ENCODE results near the gene LZTR1. TPM values are rescaled to one million over a fixed set of nuclear protein-coding genes. Genes with fewer than 3 reads are reported as not detected.
"Not testable (repeated sequence)": the region's sequence is repeated elsewhere in the genome, so short reads cannot be mapped to it uniquely, and the experiment has no call there.

LZTR1 gene
- total RNA-seq, 4 donors from 2014 or later: 40.2 to 90.5 (median 59.3) TPM

DNA sequence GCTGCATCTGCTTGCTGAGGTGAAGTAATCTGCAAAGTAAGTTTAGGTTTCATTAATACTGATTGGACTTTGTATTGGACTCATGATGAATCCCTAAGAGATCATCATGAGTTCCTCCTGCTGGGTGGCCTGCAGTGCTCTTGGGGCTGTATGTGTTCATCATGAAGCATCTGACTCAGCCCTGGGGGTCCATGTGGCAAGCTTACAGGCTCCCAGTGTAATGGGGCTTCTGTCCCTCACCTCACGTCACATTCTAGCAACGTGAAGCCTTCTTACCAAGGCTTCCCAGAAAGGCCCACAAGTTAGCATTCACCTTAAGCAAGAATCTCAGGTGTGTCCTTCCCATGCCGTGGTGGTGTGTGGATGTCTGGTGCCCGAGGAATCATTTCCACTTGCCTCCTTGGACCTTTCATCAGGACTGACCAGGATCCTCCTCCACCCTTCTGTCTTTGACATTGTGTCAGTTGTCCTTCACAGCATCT, 41.2 kb upstream of the LZTR1 start:
- Histone ChIP-seq H3K36me3 (peaks cover 0 to 4% (median 0%) of the 10 kb centered on the region in 4 donors), H3K4me1 (peaks cover 24 to 74% (median 38%) of the 10 kb centered on the region in 4 donors), H3K27ac (no peak overlapping the region), H3K9me3 (no peaks in the 10 kb centered on the region), H3K4me3 (no peak overlapping the region), H3K27me3 (no peaks in the 10 kb centered on the region)
- WGBS, 2 donors (ENCODE audit: low coverage in 1 of 2): 83 to 86% methylated on average over 4 of the region's 4 CpGs
- no peak for DNase-seq
- intact Hi-C loops (cut with DNase I; ENCODE audit: low total_unique reads) (no loop called here), in situ Hi-C loops (cut with MboI; ENCODE audit: low pct_ligation_motif_present in 1 of 4, low pct_unique_long_range_greater_than_20kb in 1 of 4, low sequenced_read_pairs in 3 of 4) (no loop called here)
- TF ChIP-seq, protein P1, sequence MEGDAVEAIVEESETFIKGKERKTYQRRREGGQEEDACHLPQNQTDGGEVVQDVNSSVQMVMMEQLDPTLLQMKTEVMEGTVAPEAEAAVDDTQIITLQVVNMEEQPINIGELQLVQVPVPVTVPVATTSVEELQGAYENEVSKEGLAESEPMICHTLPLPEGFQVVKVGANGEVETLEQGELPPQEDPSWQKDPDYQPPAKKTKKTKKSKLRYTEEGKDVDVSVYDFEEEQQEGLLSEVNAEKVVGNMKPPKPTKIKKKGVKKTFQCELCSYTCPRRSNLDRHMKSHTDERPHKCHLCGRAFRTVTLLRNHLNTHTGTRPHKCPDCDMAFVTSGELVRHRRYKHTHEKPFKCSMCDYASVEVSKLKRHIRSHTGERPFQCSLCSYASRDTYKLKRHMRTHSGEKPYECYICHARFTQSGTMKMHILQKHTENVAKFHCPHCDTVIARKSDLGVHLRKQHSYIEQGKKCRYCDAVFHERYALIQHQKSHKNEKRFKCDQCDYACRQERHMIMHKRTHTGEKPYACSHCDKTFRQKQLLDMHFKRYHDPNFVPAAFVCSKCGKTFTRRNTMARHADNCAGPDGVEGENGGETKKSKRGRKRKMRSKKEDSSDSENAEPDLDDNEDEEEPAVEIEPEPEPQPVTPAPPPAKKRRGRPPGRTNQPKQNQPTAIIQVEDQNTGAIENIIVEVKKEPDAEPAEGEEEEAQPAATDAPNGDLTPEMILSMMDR (IDR thresholded peaks at IDR 0.05): no peak
- TF ChIP-seq POLR2AphosphoS5 (IDR thresholded peaks at IDR 0.05) (no peak), POLR2A (IDR thresholded peaks at IDR 0.05) (no peak), EP300 (IDR thresholded peaks at IDR 0.05; ENCODE audit: low read depth) (no peak)

DNA sequence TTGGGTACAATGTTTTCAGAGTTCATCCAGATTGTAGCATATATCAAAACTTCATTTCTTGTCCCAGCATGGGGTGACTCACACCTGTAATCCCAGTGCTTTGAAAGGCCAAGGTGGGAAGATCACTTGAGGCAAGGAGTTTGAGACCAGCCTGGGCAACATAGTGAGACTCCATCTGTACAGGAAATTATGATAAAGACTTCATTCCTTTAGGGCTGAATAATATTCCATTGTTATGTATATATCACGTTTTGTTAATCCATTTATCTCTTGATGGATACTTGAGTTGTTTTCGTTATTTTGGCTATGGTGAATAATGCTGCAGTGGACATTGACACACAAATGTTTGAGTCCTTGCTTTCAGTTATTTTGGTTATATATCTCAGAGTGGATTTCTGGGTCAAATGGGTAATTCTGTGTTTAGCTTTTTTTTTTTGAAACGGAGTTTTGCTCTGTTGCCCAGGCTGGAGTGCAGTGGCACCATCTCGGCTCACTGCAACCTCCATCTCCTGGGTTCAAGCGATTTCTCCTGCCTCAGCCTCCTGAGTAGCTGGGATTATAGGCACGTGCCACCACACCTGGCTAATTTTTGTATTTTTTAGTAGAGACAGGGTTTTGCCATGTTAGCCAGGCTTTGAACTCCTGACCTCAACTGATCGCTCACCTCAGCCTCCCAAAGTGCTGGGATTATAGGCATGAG, 39.7 kb upstream of the LZTR1 start:
- peaks cover 13 to 73% (median 33%) of the 10 kb centered on the region in 4 donors for H3K4me1 ChIP-seq
- intact Hi-C loops (cut with DNase I; ENCODE audit: low total_unique reads): not testable (repeated sequence)

DNA sequence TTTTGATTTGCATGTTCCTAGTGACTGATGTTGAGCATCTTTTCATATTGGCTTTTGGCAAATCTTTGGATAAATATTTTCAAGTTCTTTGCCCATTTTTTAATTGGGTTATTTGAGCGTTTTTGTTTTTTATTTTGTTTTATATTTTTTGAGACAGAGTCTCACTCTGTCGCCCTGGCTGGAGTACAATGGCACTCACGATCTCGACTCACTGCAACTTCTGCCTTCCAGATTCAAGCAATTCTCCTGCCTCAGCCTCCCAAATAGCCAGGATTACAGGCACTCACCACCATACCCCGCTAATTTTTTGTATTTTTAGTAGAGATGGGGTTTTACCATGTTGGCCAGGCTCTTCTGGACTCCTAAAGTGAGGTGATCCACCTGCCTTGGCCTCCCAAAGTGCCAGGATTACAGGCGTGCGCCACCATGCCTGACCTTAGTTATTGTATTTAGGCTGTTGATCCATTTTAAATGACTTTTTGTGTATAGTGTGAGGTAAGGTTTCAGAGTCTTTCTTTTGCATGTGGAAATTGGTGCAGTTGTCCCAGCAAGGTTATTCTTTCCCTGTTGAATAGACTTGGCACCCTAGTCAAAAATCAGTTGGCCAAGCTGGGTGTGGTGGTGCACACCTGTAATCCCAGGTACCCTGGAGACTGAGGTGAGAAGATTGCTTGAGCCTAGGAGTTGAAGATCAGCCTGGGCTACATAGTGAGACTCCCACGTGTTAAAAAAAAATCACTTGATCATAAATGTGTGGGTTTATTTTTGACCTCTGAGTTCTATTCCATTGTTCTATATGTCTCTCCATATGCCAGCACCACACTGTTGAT, 38.8 kb upstream of the LZTR1 start:
- Histone ChIP-seq H3K4me1 (peaks cover 3 to 72% (median 34%) of the 10 kb centered on the region in 4 donors), H3K4me3 (no peak overlapping the region), H3K27ac (no peak overlapping the region), H3K36me3 (no peaks in the 10 kb centered on the region), H3K9me3 (no peaks in the 10 kb centered on the region), H3K27me3 (no peaks in the 10 kb centered on the region)
- no peak for DNase-seq
- no peak for TF ChIP-seq POLR2AphosphoS5 (IDR thresholded peaks at IDR 0.05)
- no peak for TF ChIP-seq POLR2A (IDR thresholded peaks at IDR 0.05)
- TF ChIP-seq, protein P1 (IDR thresholded peaks at IDR 0.05): no peak
- no peak for TF ChIP-seq EP300 (IDR thresholded peaks at IDR 0.05; ENCODE audit: low read depth)
- intact Hi-C loops (cut with DNase I; ENCODE audit: low total_unique reads) (no loop called here), in situ Hi-C loops (cut with MboI; ENCODE audit: low pct_ligation_motif_present in 1 of 4, low pct_unique_long_range_greater_than_20kb in 1 of 4, low sequenced_read_pairs in 3 of 4) (no loop called here)
- 94 to 96% methylated on average over 6 to 8 of the region's 8 CpGs for WGBS, 2 donors (ENCODE audit: low coverage in 1 of 2)

More for the DNA sequence above, 39.7 kb upstream of the LZTR1 start:
- H3K9me3 ChIP-seq; H3K27me3 ChIP-seq; in situ Hi-C loops (cut with MboI; ENCODE audit: low pct_ligation_motif_present in 1 of 4, low pct_unique_long_range_greater_than_20kb in 1 of 4, low sequenced_read_pairs in 3 of 4); H3K27ac ChIP-seq; DNase-seq; H3K36me3 ChIP-seq; H3K4me3 ChIP-seq: not testable (repeated sequence)
- 78 to 87% methylated on average over 5 to 7 of the region's 7 CpGs for WGBS, 2 donors (ENCODE audit: low coverage in 1 of 2)

DNA sequence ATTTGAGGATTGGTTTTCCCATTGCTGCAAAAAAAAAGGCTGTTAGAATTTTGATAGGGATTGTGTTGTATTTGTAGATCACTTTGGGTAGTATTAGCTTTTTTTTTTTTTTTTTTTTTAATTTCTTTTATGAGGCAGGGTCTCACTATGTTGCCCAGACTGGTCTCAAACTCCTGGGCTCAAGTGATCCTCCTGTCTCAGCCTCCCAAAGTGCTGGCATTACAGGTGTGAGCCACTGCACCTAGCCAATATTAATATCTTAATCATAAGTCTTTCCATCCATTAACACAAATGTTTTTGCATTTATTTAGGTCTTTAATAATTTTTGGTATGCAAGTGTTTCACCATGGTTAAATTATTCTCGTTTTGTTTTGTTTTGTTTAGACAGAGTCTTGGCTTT, 38.1 kb upstream of the LZTR1 start:
- Histone ChIP-seq H3K4me1 (peaks cover 0 to 76% (median 37%) of the 10 kb centered on the region in 4 donors), H3K36me3 (no peaks in the 10 kb centered on the region), H3K27me3 (no peaks in the 10 kb centered on the region), H3K4me3 (no peak overlapping the region), H3K27ac (no peak overlapping the region), H3K9me3 (no peaks in the 10 kb centered on the region)
- DNase-seq: no peak
- WGBS, 2 donors (ENCODE audit: low coverage in 1 of 2): 8 to 37% methylated on average over 1 of the region's 1 CpG
- in situ Hi-C loops (cut with MboI; ENCODE audit: low pct_ligation_motif_present in 1 of 4, low pct_unique_long_range_greater_than_20kb in 1 of 4, low sequenced_read_pairs in 3 of 4): no loop called here
- TF ChIP-seq, protein P1 (IDR thresholded peaks at IDR 0.05): no peak
- TF ChIP-seq POLR2A (IDR thresholded peaks at IDR 0.05) (no peak), POLR2AphosphoS5 (IDR thresholded peaks at IDR 0.05) (no peak), EP300 (IDR thresholded peaks at IDR 0.05; ENCODE audit: low read depth) (no peak)
- intact Hi-C loops (cut with DNase I; ENCODE audit: low total_unique reads): no loop called here

Measured in transverse colon (tissue), 4 donors.